Endothelial cell (in vitro differentiated cells): ENCODE data around the gene GALNT14. TPM values are rescaled to one million over a fixed set of nuclear protein-coding genes. Genes with fewer than 3 reads are reported as not detected.

Experiments used
- DNase-seq: peaks from one replicate; pipeline ENCODE4 v3.0.0; 2021; ENCODE audit warnings: low spot score
- H3K27ac Mint-ChIP-seq: one replicate; pipeline ENCODE4 v1.8.0; 2021; ENCODE audit warnings: mixed read lengths, inconsistent platforms; ENCODE audit not compliant: unreplicated experiment
- H3K27me3 Mint-ChIP-seq: one replicate; pipeline ENCODE4 v1.8.0; 2021; ENCODE audit warnings: mild to moderate bottlenecking, moderate library complexity, mixed read lengths, inconsistent platforms; ENCODE audit not compliant: unreplicated experiment
- H3K36me3 Mint-ChIP-seq: one replicate; pipeline ENCODE4 v1.8.0; 2021; ENCODE audit warnings: mild to moderate bottlenecking, low read depth, mixed read lengths, inconsistent platforms; ENCODE audit not compliant: unreplicated experiment
- H3K4me1 Mint-ChIP-seq: one replicate; pipeline ENCODE4 v1.8.0; 2021; ENCODE audit warnings: mild to moderate bottlenecking, mixed read lengths, inconsistent platforms; ENCODE audit not compliant: unreplicated experiment
- H3K4me3 Mint-ChIP-seq: one replicate; pipeline ENCODE4 v1.8.0; 2021; ENCODE audit warnings: mild to moderate bottlenecking, mixed read lengths, inconsistent platforms; ENCODE audit not compliant: unreplicated experiment
- H3K9me3 Mint-ChIP-seq: one replicate; pipeline ENCODE4 v1.8.0; 2021; ENCODE audit warnings: mixed read lengths, inconsistent platforms; ENCODE audit not compliant: unreplicated experiment
- CTCF ChIP-seq: fragments of 200-600 bp; sonication (generic); IDR thresholded peaks from one replicate; pipeline ENCODE4 v1.5.0; 2021; ENCODE audit warnings: antibody characterized with exemption; ENCODE audit not compliant: unreplicated experiment
- total RNA-seq: library from RNA; stranded (reverse); fragmentation: NEBNext Ultra II Directional; extraction: Animal tissue kit (Norgen Biotek cat#: 25700); gene quantifications from one replicate; pipeline ENCODE4 v1.2.1, GENCODE V29; 2021; ENCODE audit not compliant: unreplicated experiment

Gene GALNT14
- total RNA-seq, 1 donor from 2014 or later = 16.8 TPM

- no peaks in the 10 kb centered on the region for H3K9me3 Mint-ChIP-seq
- no peak overlapping the region for H3K27ac Mint-ChIP-seq
- peaks cover 7% of the 10 kb centered on the region for H3K4me1 Mint-ChIP-seq
- TF ChIP-seq CTCF = no peak
- no peak for DNase-seq
- peaks cover 4% of the 10 kb centered on the region for H3K36me3 Mint-ChIP-seq
- H3K4me3 Mint-ChIP-seq = no peak overlapping the region
- peaks cover 7% of the 10 kb centered on the region for H3K27me3 Mint-ChIP-seq
Observed at GRCh38 chr2:31141443-31142085, 3.3 kb upstream of the GALNT14 start.

- Mint-ChIP-seq H3K27me3 (peaks cover 10% of the 10 kb centered on the region), H3K27ac (no peak overlapping the region), H3K4me3 (no peak overlapping the region), H3K36me3 (peaks cover 4% of the 10 kb centered on the region), H3K4me1 (peaks cover 12% of the 10 kb centered on the region), H3K9me3 (no peaks in the 10 kb centered on the region)
- TF ChIP-seq CTCF = no peak
- DNase-seq = no peak
Observed at GRCh38 chr2:31140151-31140550, 1.9 kb upstream of the GALNT14 start.

GRCh38 chr2:31139671-31140070 lies 1.4 kb upstream of the GALNT14 start:
- no peaks in the 10 kb centered on the region for H3K9me3 Mint-ChIP-seq
- peaks cover 13% of the 10 kb centered on the region for H3K4me1 Mint-ChIP-seq
- H3K27ac Mint-ChIP-seq = no peak overlapping the region
- TF ChIP-seq CTCF = no peak
- DNase-seq = no peak
- H3K27me3 Mint-ChIP-seq = peaks cover 10% of the 10 kb centered on the region
- H3K36me3 Mint-ChIP-seq = peaks cover 4% of the 10 kb centered on the region
- H3K4me3 Mint-ChIP-seq = no peak overlapping the region

- DNase-seq = peak; percentile 38
- H3K36me3 Mint-ChIP-seq = peaks cover 4% of the 10 kb centered on the region
- H3K27me3 Mint-ChIP-seq = peaks cover 8% of the 10 kb centered on the region
- no peak for TF ChIP-seq CTCF
- peaks cover 13% of the 10 kb centered on the region for H3K4me1 Mint-ChIP-seq
- no peaks in the 10 kb centered on the region for H3K9me3 Mint-ChIP-seq
- peak overlapping the region; percentile 12 for H3K27ac Mint-ChIP-seq
- peak overlapping the region; percentile 87 for H3K4me3 Mint-ChIP-seq
Observed at GRCh38 chr2:31137211-31138036, 816 bp downstream of the GALNT14 start.

GRCh38 chr2:31136732-31137131 lies 1.5 kb downstream of the GALNT14 start:
- peaks cover 4% of the 10 kb centered on the region for H3K36me3 Mint-ChIP-seq
- H3K27ac Mint-ChIP-seq = peak overlapping the region; percentile 12
- peaks cover 8% of the 10 kb centered on the region for H3K27me3 Mint-ChIP-seq
- no peaks in the 10 kb centered on the region for H3K9me3 Mint-ChIP-seq
- H3K4me3 Mint-ChIP-seq = peak overlapping the region; percentile 87
- TF ChIP-seq CTCF = no peak
- peaks cover 13% of the 10 kb centered on the region for H3K4me1 Mint-ChIP-seq
- DNase-seq = no peak
